SK-N-SH treated with all-trans-retinoic acid at 6 μM for 48 hours (cell line): ENCODE results near the gene P2RX4.

Experiments used
- BACH2 ChIP-seq: fragments of 250-450 bp; sonication (Bioruptor Pico); IDR thresholded peaks from 2 replicates; pipeline ENCODE4 v1.9.0; 2021; ENCODE audit warnings: mild to moderate bottlenecking, borderline replicate concordance
- OSR1 ChIP-seq: fragments of 250-450 bp; sonication (Bioruptor Pico); IDR thresholded peaks from 2 replicates; pipeline ENCODE4 v1.8.0; 2022; ENCODE audit warnings: moderate library complexity, mild to moderate bottlenecking, inconsistent platforms
- ZFP30 ChIP-seq: fragments of 450-650 bp; formaldehyde crosslinking; IDR thresholded peaks from 2 replicates; pipeline ENCODE4 v1.5.0; 2022; ENCODE audit warnings: mild to moderate bottlenecking, moderate library complexity

GRCh38 chr12:121232163-121232562 lies 22.2 kb downstream of the P2RX4 start:
- TF ChIP-seq ZFP30 (CRISPR knock-in tag) (no peak), BACH2 (CRISPR knock-in tag) (no peak), OSR1 (CRISPR knock-in tag) (no peak)
